BE2C (cell line): ENCODE measurements around the gene DDX10.
A peak's percentile ranks its signal among the peaks of the same experiment; 100 is the strongest.

Experiments
- DNase-seq: peaks from one replicate; pipeline ENCODE4 v3.0.0-alpha.2; 2020
- H3K27me3 ChIP-seq: fragments of 250-450 bp; sonication (Bioruptor Pico); 2 replicates; pipeline ENCODE4 v1.5.1; 2020; ENCODE audit warnings: mild to moderate bottlenecking
- H3K36me3 ChIP-seq: fragments of 250-450 bp; sonication (Bioruptor Pico); 2 replicates; pipeline ENCODE4 v1.5.1; 2020; ENCODE audit warnings: mild to moderate bottlenecking
- H3K4me1 ChIP-seq: fragments of 250-450 bp; sonication (Bioruptor Pico); 2 replicates; pipeline ENCODE4 v1.5.1; 2020
- H3K4me3 ChIP-seq: 2 replicates; pipeline ENCODE4 v1.5.1; 2011; ENCODE audit warnings: low read depth, low read length
- H3K9me3 ChIP-seq: fragments of 250-450 bp; sonication (Bioruptor Pico); 2 replicates; pipeline ENCODE4 v1.5.1; 2020
- TF ChIP-seq, protein P1 (sequence below): IDR thresholded peaks from 2 replicates; pipeline ENCODE4 v1.5.1; 2012; ENCODE audit warnings: mild to moderate bottlenecking, low read depth, low read length

The DDX10 gene

DNA sequence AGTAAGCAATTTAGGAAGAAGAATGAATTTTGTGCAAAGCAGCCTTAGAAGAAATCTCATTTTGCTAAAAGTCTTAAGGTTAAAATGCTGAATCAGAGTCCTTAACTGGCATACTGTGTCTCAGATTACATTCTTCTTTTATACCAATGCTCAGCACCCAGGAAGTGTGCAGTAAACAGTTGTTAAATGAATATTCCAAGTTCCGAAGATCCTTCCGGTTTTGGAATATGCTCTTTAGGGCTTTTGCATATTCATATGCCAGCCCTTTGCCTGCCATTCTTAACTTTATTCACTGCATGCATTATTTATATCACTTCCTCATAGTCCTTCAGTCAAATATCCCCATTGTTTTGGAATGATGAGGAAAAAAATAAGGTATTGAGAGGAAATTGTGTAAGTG lies 242.0 kb downstream of the DDX10 start:
- H3K27me3 ChIP-seq: no peaks in the 10 kb centered on the region
- peaks cover 9% of the 10 kb centered on the region; the same call in 1 of the 2 replicates for H3K4me1 ChIP-seq
- no peaks in the 10 kb centered on the region for H3K36me3 ChIP-seq
- TF ChIP-seq, protein P1, sequence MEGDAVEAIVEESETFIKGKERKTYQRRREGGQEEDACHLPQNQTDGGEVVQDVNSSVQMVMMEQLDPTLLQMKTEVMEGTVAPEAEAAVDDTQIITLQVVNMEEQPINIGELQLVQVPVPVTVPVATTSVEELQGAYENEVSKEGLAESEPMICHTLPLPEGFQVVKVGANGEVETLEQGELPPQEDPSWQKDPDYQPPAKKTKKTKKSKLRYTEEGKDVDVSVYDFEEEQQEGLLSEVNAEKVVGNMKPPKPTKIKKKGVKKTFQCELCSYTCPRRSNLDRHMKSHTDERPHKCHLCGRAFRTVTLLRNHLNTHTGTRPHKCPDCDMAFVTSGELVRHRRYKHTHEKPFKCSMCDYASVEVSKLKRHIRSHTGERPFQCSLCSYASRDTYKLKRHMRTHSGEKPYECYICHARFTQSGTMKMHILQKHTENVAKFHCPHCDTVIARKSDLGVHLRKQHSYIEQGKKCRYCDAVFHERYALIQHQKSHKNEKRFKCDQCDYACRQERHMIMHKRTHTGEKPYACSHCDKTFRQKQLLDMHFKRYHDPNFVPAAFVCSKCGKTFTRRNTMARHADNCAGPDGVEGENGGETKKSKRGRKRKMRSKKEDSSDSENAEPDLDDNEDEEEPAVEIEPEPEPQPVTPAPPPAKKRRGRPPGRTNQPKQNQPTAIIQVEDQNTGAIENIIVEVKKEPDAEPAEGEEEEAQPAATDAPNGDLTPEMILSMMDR: no peak
- H3K4me3 ChIP-seq: no peak overlapping the region
- H3K9me3 ChIP-seq: no peaks in the 10 kb centered on the region
- no peak for DNase-seq

DNA sequence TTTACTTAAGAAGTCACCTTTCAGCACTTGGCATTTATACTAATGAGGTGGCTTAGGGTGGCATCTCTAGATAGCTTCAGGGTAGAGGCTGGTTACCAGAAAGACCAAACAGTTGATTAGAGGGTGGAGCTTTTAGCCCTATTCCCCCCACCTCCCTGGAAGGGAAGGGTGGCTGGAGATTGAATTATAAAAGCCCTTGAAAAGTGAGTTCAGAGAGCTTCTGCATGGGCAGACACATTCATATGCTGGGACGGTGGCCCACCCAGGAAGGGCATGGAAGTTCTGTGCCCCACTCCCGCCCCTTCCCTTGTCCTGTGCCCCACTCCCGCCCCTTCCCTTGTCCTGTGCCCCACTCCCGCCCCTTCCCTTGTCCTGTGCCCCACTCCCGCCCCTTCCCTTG lies 244.2 kb downstream of the DDX10 start:
- Histone ChIP-seq H3K4me3 (no peak overlapping the region), H3K36me3 (no peaks in the 10 kb centered on the region), H3K4me1 (peaks cover 9% of the 10 kb centered on the region; the same call in 1 of the 2 replicates), H3K9me3 (no peaks in the 10 kb centered on the region), H3K27me3 (no peaks in the 10 kb centered on the region)
- TF ChIP-seq, protein P1: no peak
- DNase-seq: no peak

DNA sequence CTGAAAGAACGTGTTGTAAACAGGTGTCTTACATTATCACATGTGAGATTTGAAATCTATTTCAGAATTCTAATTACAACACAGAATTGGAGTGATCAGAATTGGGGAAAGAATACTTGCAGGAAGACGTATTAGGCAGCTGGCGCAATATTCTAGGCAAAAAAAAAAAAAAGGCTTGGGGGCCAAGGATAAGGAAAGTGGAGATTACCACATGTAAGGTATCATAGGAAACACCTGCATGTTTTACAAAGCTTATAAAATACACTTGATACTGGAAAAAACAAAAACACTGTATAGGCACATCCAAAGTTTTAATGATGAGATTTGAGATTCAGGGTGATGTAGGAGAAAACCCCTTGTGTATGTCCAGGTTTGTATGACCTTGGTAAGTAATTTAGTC lies 245.1 kb downstream of the DDX10 start:
- TF ChIP-seq, protein P1: no peak
- H3K4me1 ChIP-seq: peaks cover 9% of the 10 kb centered on the region; the same call in 1 of the 2 replicates
- no peak overlapping the region for H3K4me3 ChIP-seq
- DNase-seq: no peak
- no peaks in the 10 kb centered on the region for H3K9me3 ChIP-seq
- no peaks in the 10 kb centered on the region for H3K27me3 ChIP-seq
- no peaks in the 10 kb centered on the region for H3K36me3 ChIP-seq

DNA sequence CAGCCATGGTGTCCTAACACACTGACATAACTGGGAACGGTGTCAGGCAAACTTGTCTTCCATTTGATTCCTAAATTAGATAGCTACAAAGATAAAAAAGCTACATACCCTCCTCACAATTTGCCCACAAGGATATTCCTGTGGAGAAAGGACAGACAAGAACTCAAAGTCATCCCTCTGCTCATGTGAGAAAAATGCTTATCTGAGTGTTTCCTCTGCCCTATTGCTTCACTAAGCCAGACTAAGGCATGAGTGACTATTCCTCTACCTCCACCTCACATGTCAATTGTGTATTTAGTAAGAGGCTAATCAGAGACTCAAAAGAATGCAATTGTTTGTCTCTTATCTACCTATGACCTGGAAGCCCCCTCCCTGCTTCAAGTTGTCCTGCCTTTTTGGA lies 247.7 kb downstream of the DDX10 start:
- Histone ChIP-seq H3K4me1 (peaks cover 5% of the 10 kb centered on the region), H3K9me3 (no peaks in the 10 kb centered on the region), H3K36me3 (no peaks in the 10 kb centered on the region; the same call in 1 of the 2 replicates), H3K4me3 (no peak overlapping the region), H3K27me3 (no peaks in the 10 kb centered on the region)
- TF ChIP-seq, protein P1: no peak
- no peak for DNase-seq

DNA sequence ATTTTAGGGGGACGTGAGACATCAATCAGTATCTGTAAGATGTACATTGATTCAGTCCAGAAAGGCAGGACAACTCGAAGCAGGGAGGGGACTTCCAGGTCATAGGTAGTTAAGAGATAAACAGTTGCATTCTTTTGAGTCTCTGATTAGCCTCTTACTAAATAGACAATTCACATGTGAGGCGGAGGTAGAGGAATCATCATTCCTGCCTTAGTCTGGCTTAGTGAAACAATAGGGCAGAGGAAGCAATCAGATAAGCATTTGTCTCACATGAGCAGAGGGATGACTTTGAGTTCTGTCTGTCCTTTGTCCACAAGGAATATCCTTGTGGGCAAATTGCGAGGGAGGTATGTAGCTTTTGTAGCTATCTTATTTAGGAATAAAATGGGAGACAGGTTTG lies 248.3 kb downstream of the DDX10 start:
- no peak for DNase-seq
- no peaks in the 10 kb centered on the region for H3K27me3 ChIP-seq
- TF ChIP-seq, protein P1: no peak
- H3K36me3 ChIP-seq: no peaks in the 10 kb centered on the region; the same call in 1 of the 2 replicates
- no peaks in the 10 kb centered on the region for H3K9me3 ChIP-seq
- H3K4me3 ChIP-seq: no peak overlapping the region
- peaks cover 5% of the 10 kb centered on the region for H3K4me1 ChIP-seq

DNA sequence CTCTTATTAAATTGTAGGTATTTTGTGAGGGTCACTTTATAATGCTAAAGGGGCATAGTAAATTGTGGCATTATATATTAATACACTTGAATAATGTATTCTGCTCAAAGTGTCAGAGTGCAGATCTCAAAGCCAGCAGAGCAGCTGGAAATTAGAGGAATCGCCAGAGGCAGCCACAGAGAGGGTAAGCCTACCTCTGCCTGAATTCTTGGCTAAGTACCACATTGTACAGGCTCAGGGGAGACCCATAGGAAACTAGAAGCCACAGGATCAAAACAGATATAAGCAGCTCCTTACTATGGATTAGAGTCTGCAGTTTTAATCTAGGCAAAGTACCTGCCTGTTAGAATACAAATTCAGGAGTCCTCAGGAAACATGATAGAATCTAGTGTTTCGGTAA lies 249.3 kb downstream of the DDX10 start:
- DNase-seq: peak; percentile 12

More for the DNA sequence above, 249.3 kb downstream of the DDX10 start:
- Histone ChIP-seq H3K4me1 (no peaks in the 10 kb centered on the region; the same call in 1 of the 2 replicates), H3K4me3 (no peak overlapping the region), H3K27me3 (no peaks in the 10 kb centered on the region), H3K36me3 (no peaks in the 10 kb centered on the region; the same call in 1 of the 2 replicates), H3K9me3 (no peaks in the 10 kb centered on the region)
- TF ChIP-seq, protein P1: no peak
